Renal cortex interstitium (tissue), 15 donors: ENCODE measurements around the gene SPDYE2B. TPM values are rescaled to one million over a fixed set of nuclear protein-coding genes. Genes with fewer than 3 reads are reported as not detected.
"Not testable (repeated sequence)": the region's sequence is repeated elsewhere in the genome, so short reads cannot be mapped to it uniquely, and the experiment has no call there.

Source experiments
- DNase-seq, 11 donors: peaks; one replicate each; pipeline ENCODE4 v3.0.0-alpha.2; 2013; ENCODE audit warnings: low read depth in 9 of 11, low spot score in 4 of 11; ENCODE audit errors: extremely low read depth in 1 of 11
- long read RNA-seq, 16 experiments: transcript quantifications; one replicate each; lab custom pipeline, GENCODE V29; 2026
- polyA plus RNA-seq, 3 donors: library from polyadenylated mRNA; unstranded; fragments of 120-200 nt; gene quantifications; one replicate each; pipeline ENCODE4 v1.2.1, GENCODE V29; 2013; ENCODE audit not compliant: insufficient read length in 3 of 3

SPDYE2B gene, protein sequence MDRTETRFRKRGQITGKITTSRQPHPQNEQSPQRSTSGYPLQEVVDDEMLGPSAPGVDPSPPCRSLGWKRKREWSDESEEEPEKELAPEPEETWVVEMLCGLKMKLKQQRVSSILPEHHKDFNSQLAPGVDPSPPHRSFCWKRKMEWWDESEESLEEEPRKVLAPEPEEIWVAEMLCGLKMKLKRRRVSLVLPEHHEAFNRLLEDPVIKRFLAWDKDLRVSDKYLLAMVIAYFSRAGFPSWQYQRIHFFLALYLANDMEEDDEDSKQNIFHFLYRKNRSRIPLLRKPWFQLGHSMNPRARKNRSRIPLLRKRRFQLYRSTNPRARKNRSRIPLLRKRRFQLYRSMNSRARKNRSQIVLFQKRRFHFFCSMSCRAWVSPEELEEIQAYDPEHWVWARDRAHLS
- polyA plus RNA-seq = 1 to 10 TPM in 1 of 3 donors, under 1 TPM in 2; 0.84 to 7.6 (median 0.89) TPM
- long read RNA-seq, donor 1 = 0 reads
- long read RNA-seq, donor 2 = 0 reads
- long read RNA-seq, donor 3 = 0 reads
- long read RNA-seq, donor 4 = 0 reads
- long read RNA-seq, donor 5 = 0 reads
- long read RNA-seq, donor 6 = 0 reads
- long read RNA-seq, donor 7 = 0 reads
- long read RNA-seq, donor 8 = 0 reads
- long read RNA-seq, donor 9 = 0 reads
- long read RNA-seq, donor 10 = 0 reads
- long read RNA-seq, donor 11 = 0 reads
- long read RNA-seq, donor 12 = 0 reads
- long read RNA-seq, donor 13 = 0 reads
- long read RNA-seq, donor 14 = 0 reads
- long read RNA-seq, donor 15 = 0 reads
- long read RNA-seq, donor 16, partial matches to known transcripts = 58 of 58 reads
- long read RNA-seq, donor 16, other reads (novel, unspliced or antisense) = 0 of 58 reads

DNA sequence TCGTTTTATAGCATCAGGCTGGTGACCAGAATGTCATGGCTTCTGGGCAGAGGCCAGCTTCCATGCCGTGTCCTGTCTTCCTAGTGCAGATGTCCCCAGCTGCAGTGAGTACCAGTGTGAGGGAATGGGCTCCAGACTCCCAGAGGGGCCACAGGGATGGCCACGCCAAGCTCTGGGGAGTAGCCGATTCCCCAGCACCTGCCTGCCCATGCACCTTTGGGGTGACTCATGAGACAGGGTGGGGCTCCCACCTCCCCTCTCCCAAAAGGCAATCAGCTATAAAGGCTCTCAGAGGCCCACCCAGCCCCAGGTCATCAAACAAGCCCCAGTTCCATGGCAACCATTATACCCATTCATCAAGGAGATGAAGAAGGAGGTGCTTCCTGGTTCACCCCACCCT, at the start of gene SPDYE2B:
Gene SPDYE2B, plus strand, starts transcription at position 396 of the 400 bp plus-strand sequence. CDS start 2,030 bp downstream, outside the sequence.
- DNase-seq = not testable (repeated sequence)

DNA sequence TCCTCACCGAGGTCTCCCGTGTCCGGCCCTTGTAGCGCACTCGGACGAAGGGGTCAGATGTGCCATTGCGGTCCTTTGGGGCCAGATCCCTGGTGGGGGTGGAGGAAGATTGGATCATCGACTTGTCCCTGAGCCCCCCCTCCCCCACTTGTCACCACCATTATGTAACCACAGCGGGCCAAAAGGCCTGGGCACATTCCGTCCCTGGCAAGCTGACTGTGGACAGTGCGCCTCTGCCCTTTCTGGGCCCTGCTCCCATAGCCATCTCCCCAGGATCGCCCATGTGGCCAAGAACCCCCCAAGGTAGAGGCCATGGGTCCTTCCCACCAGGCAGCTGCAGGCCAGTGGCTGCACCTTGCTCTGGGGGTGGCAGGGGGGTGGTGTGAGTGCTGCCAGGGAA, 47.8 kb upstream of the SPDYE2B start:
- DNase-seq = not testable (repeated sequence)

DNA sequence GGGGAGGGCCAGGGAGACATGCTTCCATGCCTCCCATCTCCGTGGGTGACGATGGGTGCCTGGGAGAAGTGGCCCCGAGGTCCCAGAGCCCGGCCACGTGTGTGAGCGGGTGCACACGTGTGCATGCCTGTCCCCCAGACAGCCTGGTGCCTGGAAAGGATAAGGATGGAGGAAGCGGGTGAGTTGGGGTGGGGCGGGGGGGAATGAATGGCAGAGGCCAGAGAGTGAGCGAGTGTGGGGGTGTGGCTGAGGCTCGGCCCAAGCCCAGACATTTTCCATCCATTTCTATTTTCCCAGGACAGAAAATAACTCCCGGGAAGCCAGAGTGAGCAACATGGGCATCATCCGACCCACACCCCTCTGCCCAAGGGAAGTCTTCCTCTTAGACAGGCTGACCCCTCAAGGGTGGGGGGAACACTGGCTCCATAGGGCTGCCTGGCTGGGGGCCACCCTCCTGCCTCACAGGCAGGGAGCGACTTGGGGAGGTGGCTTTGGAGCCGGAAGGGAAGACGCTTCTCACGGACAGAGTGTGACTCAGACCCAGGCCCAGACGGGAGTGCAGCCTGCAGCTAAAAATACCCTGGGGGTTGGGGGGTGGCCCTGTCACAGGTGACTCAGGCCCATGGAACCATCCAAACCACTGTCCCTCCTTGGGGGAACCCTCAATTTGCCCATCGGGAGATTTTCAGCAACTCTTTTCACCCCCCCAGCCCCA, 45.5 kb upstream of the SPDYE2B start:
- DNase-seq = not testable (repeated sequence)

DNA sequence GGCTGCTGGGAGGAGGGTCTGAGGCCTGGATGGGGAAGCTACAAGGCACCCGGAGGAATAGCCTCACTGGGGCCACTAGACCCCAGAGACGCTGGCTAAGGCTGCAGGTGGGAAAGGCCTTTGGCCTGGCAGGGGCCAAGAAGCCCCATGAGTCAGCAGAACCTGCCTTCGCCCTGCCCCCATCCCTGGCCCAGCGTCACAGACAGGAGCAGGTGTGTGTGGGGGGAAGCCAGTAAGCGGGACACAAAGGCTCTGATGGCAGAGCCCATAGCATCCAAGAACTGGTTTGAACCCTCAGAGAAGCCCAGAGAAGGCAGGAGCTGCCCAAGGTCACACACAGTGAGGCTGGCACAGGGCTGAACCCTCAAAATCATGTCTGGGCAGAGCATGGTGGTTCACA, 43.3 kb upstream of the SPDYE2B start:
- DNase-seq = not testable (repeated sequence)

- not testable (repeated sequence) for DNase-seq
Measured at GRCh38 chr7:102609734-102610133, 40.4 kb upstream of the SPDYE2B start.

- not testable (repeated sequence) for DNase-seq
Measured at GRCh38 chr7:102610441-102610840, 39.7 kb upstream of the SPDYE2B start.

- DNase-seq = not testable (repeated sequence)
Measured at GRCh38 chr7:102611013-102611674, 39.0 kb upstream of the SPDYE2B start.

DNA sequence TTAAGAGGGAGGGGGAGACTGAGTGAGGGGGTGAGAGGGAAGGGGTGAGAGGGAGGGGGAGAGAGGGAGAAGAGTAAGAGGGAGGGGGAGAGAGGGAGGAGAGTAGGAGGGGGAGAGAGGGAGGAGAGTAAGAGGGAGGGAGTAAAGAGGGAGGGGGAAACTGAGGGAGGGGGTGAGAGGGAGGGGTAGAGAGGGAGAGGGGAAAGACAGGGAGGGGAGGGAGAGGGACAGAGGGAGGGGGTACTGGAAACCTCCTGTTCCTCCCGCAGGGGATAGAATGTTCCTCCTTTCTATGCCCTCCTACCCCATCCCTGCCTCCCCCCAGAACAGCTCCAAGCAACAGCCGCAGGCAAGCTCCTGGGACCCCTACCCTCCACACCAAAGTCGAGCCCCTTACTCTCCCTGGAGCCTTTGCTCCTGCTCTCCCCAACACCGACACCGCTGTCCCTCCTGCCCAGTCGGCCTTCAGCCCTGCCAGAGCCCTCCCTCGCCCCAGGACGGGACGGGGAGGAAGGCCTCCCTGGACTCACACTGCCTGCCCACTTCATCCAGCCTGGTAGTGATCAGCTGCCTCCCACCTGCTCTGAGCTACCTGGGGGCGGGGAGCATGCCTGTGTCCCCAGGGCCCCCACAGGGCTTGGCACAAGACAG, 38.3 kb upstream of the SPDYE2B start:
- peak in 4 of 11 donors; percentile 12 to 19 (median 12) for DNase-seq

DNA sequence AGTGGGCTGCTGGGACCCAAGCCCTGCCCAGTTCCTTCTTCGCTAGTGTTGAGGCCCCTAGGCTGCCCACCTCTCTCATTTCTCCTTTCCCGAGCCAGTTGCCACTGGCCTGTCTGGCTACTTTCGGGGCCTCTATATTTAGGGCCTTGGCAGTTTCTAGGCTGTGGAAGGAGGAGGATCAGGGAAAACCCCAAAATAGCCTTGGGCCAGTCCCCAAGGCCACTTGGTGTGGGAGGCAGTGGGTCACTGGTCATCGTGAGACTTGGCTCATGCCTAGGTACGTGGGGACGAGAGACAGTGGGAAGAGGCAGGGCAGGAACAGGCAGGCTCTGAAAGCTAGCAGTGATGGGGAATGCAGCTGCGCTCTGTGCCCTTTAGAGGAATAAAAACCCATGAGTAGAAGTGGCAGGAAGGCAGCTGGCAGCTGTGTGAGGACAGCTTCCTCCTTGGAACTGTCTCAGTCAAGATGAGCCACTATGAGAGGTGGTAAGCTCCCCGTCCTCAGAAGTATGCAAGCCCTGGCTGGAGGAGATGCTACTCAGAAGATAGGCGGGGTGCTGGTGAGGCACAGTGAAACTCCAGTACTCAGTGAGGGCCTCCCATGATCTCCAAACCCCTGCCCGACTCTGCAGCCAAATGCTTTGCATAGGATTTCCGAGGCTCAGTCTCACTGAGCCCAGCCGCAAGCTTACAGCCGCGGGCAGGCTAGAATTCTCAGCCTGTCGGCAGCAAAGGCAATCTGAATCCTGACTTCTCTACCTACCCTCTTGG, 36.4 kb upstream of the SPDYE2B start:
- not testable (repeated sequence) for DNase-seq

GRCh38 chr7:102614346-102614697, 35.8 kb upstream of the SPDYE2B start:
- DNase-seq = not testable (repeated sequence)

DNA sequence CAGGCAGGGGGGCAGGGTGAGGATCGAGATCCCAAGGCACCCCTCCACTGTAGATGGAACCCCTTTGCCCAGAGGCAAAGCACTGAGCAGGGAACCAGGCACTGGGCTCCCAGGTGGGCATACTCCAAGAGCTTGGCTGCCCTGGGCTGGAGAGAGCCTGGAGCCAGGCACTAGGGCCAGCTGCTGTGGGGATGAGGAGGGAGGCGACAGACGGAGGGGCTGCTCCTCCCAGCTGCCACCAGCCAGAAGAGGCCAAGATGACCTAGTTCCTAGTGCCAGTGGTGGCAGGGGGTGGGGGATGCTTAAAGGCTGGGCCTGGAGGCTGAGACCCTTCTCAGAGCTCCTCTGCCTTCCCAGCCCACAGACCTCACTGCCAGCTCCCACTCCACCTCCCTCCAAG, 35.2 kb upstream of the SPDYE2B start:
- not testable (repeated sequence) for DNase-seq

- DNase-seq = not testable (repeated sequence)
Measured at GRCh38 chr7:102615930-102616329, 34.2 kb upstream of the SPDYE2B start.

DNA sequence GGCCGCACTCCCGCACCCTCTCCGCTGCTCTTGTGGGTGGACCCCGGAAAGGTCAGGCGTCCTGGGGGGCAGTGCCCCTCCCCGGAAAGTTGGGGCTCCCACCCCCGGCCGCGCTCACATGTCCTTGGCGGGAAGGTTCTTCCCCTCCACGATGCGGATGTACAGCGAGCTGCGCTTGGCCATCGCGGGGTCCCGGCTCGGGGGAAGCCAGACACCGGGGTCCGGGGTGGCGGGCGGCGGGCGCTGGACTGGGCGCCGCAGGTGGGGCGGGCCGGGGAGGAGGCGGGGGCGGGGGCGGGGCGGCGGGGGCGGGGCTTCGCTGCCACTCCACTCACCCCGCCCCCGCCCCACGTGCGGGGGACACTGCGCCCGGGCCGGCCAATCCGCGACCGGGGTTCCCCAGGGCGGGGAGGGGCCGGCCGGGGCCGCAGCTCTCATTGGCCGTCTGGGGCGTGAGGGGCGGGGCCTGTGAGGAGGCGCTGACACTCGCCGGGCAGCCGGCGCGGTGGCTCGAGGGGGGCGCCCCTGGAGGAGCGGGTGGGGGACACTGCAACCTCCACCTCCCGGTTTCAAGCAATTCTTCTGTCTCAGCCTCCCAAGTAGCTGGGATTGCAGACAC, 33.5 kb upstream of the SPDYE2B start, which contains the start of gene RASA4:
Gene RASA4, minus strand, starts transcription at position 250 of the 619 bp plus-strand sequence. Its CDS starts 67 bp downstream, at position 183.
- peak in 4 of 11 donors; percentile 2 to 15 (median 9) for DNase-seq

DNA sequence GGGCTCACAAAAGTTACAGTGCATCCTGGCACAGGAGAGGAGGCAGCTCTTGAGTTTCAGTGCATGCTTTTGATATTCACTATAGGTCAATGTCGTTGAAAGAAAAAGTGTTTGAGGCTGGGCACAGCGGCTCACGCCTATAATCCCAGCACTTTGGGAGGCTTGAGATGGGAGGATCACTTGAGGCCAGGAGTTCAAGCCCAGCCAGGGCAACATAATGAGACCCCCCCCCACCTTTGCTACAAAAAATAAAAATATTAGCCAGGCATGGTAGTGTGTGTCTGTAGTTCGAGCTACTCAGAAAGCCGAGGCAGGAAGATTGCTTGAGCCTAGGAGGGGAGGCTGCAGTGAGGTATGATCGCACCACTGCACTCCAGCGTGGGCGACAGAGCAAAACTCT, 32.0 kb upstream of the SPDYE2B start:
- DNase-seq = not testable (repeated sequence)

DNA sequence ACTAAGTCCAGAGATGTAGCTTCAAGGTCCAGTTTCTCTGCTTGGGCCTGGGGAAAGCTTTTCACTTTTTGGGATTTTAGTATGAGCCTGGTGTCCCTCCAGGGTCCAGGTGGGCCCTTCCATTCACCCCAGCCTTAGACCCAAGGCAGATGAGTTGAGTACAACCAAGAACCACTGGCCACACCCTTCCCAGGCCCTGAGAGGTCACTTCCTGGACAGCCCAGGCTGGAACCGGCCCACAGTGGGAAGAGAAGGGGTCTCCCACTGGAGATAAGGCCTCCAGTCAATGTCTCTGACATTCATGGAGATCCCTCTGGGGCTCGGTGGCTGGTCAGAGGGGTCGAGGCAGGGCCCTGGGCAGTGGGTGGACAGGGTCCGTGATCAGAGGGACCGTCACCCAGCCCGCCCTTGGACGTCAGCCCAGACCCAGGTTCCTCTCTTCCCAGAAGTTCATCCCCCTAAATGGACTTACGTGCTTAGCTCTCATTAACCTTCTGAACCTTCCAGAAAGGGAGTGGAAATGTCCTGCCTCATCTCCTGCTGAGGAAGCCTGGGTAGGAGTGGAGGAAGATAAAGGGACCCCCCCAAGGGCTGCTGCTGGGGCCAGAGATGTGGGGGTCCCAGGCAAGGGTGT, 22.7 kb upstream of the SPDYE2B start:
- not testable (repeated sequence) for DNase-seq

DNA sequence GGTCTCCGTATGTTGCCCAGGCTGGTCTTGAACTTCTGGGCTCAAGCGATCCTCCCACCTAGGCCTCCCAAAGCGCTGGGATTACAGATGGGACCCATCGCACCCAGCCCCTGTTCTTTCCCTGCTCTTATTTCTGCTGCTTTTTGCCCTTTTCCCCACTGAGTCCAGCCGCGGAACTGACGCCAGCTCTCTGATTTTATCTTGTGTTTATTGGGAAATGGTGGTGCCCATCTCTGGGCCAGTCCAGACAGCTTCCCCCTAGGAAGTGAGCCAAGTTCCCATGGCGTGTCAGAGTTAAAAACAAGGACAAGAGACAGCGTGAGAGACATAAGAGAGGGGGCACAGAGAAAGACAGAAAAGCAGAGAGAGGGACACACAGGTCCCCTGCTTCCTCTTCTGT, 19.5 kb upstream of the SPDYE2B start:
- not testable (repeated sequence) for DNase-seq

- not testable (repeated sequence) for DNase-seq
Measured at GRCh38 chr7:102634299-102634698, 15.8 kb upstream of the SPDYE2B start.
